Measurements from ENCODE around the gene STPG4. TPM values are rescaled to one million over a fixed set of nuclear protein-coding genes. Genes with fewer than 3 reads are reported as not detected.
A peak's percentile ranks its signal among the peaks of the same experiment; 100 is the strongest.

STPG4 gene
- total RNA-seq, 1 donor from 2014 or later = 2.9 TPM

DNA sequence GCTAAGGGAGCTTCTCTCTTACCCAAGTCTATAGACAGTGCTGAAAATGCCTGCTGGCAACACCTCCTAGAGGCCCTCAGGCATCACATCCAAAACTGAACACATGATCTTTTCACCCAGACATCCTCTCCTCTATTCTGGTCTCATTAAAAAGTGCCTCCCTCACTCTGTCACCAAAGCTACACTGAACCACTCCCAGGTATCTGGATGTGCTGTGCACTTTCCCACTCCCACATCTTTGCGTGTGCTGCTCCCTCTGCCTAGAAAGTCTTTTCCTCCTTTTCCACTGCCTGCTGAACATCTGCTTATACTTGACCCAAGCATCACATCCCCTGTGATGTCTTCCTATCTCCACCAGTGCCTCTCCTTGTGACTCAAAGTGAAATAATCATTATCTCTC is 26.1 kb upstream of the STPG4 start:
- Histone ChIP-seq H3K9me3 (no peaks in the 10 kb centered on the region), H3K27me3 (no peaks in the 10 kb centered on the region), H3K4me3 (no peak overlapping the region), H3K36me3 (no peaks in the 10 kb centered on the region), H3K27ac (no peak overlapping the region), H3K4me1 (peaks cover 9% of the 10 kb centered on the region)
- intact Hi-C loops (cut with DNase I) = no loop called here
- no peak for DNase-seq (ENCODE audit: extremely low spot score in 2 of 2)
- TF ChIP-seq POLR2A (IDR thresholded peaks at IDR 0.05) (no peak), POLR2AphosphoS5 (IDR thresholded peaks at IDR 0.05; ENCODE audit: insufficient read depth in 1 of 2, low read depth in 1 of 2) (no peak), CTCF (IDR thresholded peaks at IDR 0.05) (no peak)

DNA sequence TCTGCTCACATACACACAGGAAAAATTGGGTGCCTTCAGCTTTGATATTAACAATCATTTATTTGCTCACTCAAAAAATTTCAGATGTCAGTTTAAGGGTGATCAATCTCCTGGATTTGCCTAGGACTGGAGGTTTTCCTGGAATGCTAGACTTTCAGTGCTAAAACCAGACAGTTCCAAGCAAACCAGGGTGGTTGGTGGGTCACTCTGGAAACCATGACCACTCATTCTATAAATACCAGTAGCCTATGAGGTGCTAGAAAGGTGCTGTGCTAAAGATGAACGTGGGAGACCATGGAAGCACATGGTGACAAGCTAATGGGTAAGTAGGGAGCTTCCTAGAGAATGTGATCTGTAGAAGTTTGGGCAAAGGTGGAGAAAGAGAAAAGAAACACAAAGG is 25.4 kb upstream of the STPG4 start:
- DNase-seq (ENCODE audit: extremely low spot score in 2 of 2) = no peak
- no peak overlapping the region for H3K4me3 ChIP-seq
- peaks cover 9% of the 10 kb centered on the region for H3K4me1 ChIP-seq
- H3K27me3 ChIP-seq = no peaks in the 10 kb centered on the region
- no peaks in the 10 kb centered on the region for H3K36me3 ChIP-seq
- H3K9me3 ChIP-seq = no peaks in the 10 kb centered on the region
- no peak overlapping the region for H3K27ac ChIP-seq
- intact Hi-C loops (cut with DNase I) = no loop called here
- no peak for TF ChIP-seq POLR2A (IDR thresholded peaks at IDR 0.05)
- no peak for TF ChIP-seq POLR2AphosphoS5 (IDR thresholded peaks at IDR 0.05; ENCODE audit: insufficient read depth in 1 of 2, low read depth in 1 of 2)
- no peak for TF ChIP-seq CTCF (IDR thresholded peaks at IDR 0.05)

DNA sequence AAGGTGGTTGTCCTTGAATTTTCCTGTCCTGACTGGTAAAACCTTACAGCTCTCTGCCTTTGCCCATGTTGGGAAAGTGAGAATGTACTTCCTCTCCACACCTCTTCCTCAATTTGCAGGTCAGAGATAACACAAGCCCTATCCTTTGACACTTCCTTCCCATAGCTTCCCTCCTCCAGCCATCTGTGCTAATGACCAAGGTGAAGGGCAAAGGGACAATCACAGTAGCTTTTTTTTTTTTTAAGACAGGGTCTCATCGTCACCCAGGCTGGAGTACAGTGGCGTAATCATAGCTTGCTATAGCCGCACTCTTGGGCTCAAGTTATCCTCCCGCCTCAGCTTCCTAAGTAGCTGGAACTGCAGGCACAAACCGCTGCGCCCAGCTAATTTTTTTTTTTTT is 24.3 kb upstream of the STPG4 start:
- H3K27me3 ChIP-seq = no peaks in the 10 kb centered on the region
- H3K36me3 ChIP-seq = no peaks in the 10 kb centered on the region
- DNase-seq (ENCODE audit: extremely low spot score in 2 of 2) = no peak
- no peaks in the 10 kb centered on the region for H3K9me3 ChIP-seq
- H3K4me3 ChIP-seq = no peak overlapping the region
- H3K4me1 ChIP-seq = peaks cover 15% of the 10 kb centered on the region
- H3K27ac ChIP-seq = no peak overlapping the region
- intact Hi-C loops (cut with DNase I) = no loop called here
- TF ChIP-seq POLR2A (IDR thresholded peaks at IDR 0.05) (no peak), CTCF (IDR thresholded peaks at IDR 0.05) (no peak), POLR2AphosphoS5 (IDR thresholded peaks at IDR 0.05; ENCODE audit: insufficient read depth in 1 of 2, low read depth in 1 of 2) (no peak)

DNA sequence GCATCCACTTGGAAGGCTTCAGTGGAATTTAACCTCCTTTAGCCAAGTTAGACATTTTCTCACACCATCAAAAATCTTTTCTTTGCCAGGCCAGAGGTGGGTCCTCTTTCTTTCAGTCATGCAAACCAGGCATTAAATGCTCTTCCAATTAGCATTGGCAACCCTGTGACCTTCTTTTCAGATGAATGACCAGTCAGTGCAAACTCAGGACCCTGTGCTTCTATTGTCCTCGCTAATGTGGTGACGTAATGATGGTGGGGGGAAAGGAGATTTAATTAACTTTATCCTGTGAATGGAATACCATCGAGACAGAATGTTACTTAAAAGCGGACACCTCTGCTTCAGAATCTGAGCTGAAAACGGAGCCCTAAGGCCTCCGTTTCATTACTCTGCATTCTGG is 23.2 kb upstream of the STPG4 start:
- H3K36me3 ChIP-seq = no peaks in the 10 kb centered on the region
- intact Hi-C loops (cut with DNase I) = no loop called here
- TF ChIP-seq CTCF (IDR thresholded peaks at IDR 0.05) (no peak), POLR2AphosphoS5 (IDR thresholded peaks at IDR 0.05; ENCODE audit: insufficient read depth in 1 of 2, low read depth in 1 of 2) (no peak), POLR2A (IDR thresholded peaks at IDR 0.05) (no peak)
- H3K4me1 ChIP-seq = peaks cover 25% of the 10 kb centered on the region
- no peak overlapping the region for H3K4me3 ChIP-seq
- DNase-seq (ENCODE audit: extremely low spot score in 2 of 2) = no peak
- no peak overlapping the region for H3K27ac ChIP-seq
- no peaks in the 10 kb centered on the region for H3K27me3 ChIP-seq
- H3K9me3 ChIP-seq = no peaks in the 10 kb centered on the region

- TF ChIP-seq CTCF (IDR thresholded peaks at IDR 0.05) = no peak
- TF ChIP-seq POLR2AphosphoS5 (IDR thresholded peaks at IDR 0.05; ENCODE audit: insufficient read depth in 1 of 2, low read depth in 1 of 2) = no peak
- TF ChIP-seq POLR2A (IDR thresholded peaks at IDR 0.05) = no peak
- intact Hi-C loops (cut with DNase I) = no loop called here
- Histone ChIP-seq H3K27ac (peak overlapping the region; percentile 99), H3K4me1 (peaks cover 38% of the 10 kb centered on the region), H3K9me3 (no peaks in the 10 kb centered on the region), H3K4me3 (peak overlapping the region; percentile 85 to 93), H3K36me3 (no peaks in the 10 kb centered on the region), H3K27me3 (no peaks in the 10 kb centered on the region)
- DNase-seq (ENCODE audit: extremely low spot score in 2 of 2) = no peak
These were observed 22.0 kb upstream of the STPG4 start for GRCh38 chr2:47177043-47177565.
